Lung (tissue), 12 donors: ENCODE results near the gene KYNU. TPM values are rescaled to one million over a fixed set of nuclear protein-coding genes. Genes with fewer than 3 reads are reported as not detected.
"Not testable (repeated sequence)": the region's sequence is repeated elsewhere in the genome, so short reads cannot be mapped to it uniquely, and the experiment has no call there.

Experiments
- ATAC-seq: fragments of 200-7000 bp; cut with Tn5 transposase; one replicate; pipeline ENCODE4 v1.9.1; 2020; ENCODE audit warnings: moderate number of reproducible peaks; ENCODE audit not compliant: insufficient read depth, low FRiP score
- DNase-seq, 3 donors: peaks; one replicate each; pipeline ENCODE4 v3.0.0-alpha.2; 2013 to 2017
- H3K27ac ChIP-seq, 2 donors: one replicate each; pipeline ENCODE4 v1.5.1; 2013; ENCODE audit warnings: mild to moderate bottlenecking in 2 of 2, moderate library complexity in 2 of 2, control low read depth in 1 of 2, inconsistent platforms in 1 of 2, low read depth in 1 of 2, low read length in 1 of 2
- H3K27me3 ChIP-seq, 3 donors: one replicate each; pipeline ENCODE4 v1.5.1; 2013; ENCODE audit warnings: low read length in 2 of 3; ENCODE audit not compliant: control insufficient read depth in 3 of 3, insufficient read depth in 3 of 3
- H3K36me3 ChIP-seq, 4 donors: one replicate each; pipeline ENCODE4 v1.5.1; 2013; ENCODE audit warnings: low read length in 4 of 4, mild to moderate bottlenecking in 1 of 4, moderate library complexity in 1 of 4; ENCODE audit not compliant: control insufficient read depth in 4 of 4, insufficient read depth in 4 of 4
- H3K4me1 ChIP-seq, 5 donors: one replicate each; pipeline ENCODE4 v1.5.1; 2013; ENCODE audit warnings: low read length in 5 of 5, mild to moderate bottlenecking in 2 of 5, moderate library complexity in 1 of 5; ENCODE audit not compliant: control insufficient read depth in 5 of 5, insufficient read depth in 5 of 5
- H3K4me3 ChIP-seq: one replicate; pipeline ENCODE4 v1.5.1; 2013; ENCODE audit warnings: mild to moderate bottlenecking, control low read depth, moderate library complexity
- H3K9ac ChIP-seq, 2 donors: one replicate each; pipeline ENCODE4 v1.5.1; 2013; ENCODE audit warnings: low read length in 2 of 2, control low read depth in 1 of 2; ENCODE audit not compliant: insufficient read depth in 1 of 2
- H3K9me3 ChIP-seq, 4 donors: one replicate each; pipeline ENCODE4 v1.5.1; 2013; ENCODE audit warnings: low read length in 3 of 4, mild to moderate bottlenecking in 1 of 4, moderate library complexity in 1 of 4; ENCODE audit not compliant: control insufficient read depth in 4 of 4, insufficient read depth in 3 of 4
- CTCF ChIP-seq: IDR thresholded peaks from 2 replicates; pipeline ENCODE4 v1.5.1; 2012; ENCODE audit warnings: mild to moderate bottlenecking; ENCODE audit errors: control extremely low read depth, extremely low read depth
- WGBS, 2 donors: extraction: QIAGEN DNeasy Blood & Tissue Kit; methylation state at CpG; one replicate each; pipeline ENCODE4 v1.1.7; 2013; 5-methylcytosine and 5-hydroxymethylcytosine counted together
- polyA plus RNA-seq, 2 donors: library from polyadenylated mRNA; stranded (reverse); fragments of 200-250 nt; gene quantifications; one replicate each; pipeline ENCODE4 v1.2.1, GENCODE V29; 2013
- total RNA-seq, 2 donors: library from RNA; depleted of rRNA in 1 of 2; stranded (reverse); fragments of >200 nt in 1 of 2; gene quantifications; one replicate each; pipeline ENCODE4 v1.2.1, GENCODE V29; 2014 to 2021
- donor health status: control.
- donor health status: control.
- donor health status: Bipolar disorder and iron deficiency.
- donor health status: healthy.
- donor health status: DM: yes; HTN: yes; CAD: no.

Gene KYNU
- total and polyA plus RNA-seq, 4 donors = 6.4 to 33.9 (median 17.1) TPM

GRCh38 chr2:143070704-143071103, 193.2 kb downstream of the KYNU start:
- peaks cover 0 to 1% (median under 1%) of the 10 kb centered on the region in 4 donors for H3K9me3 ChIP-seq
- H3K4me3 ChIP-seq = no peak overlapping the region
- no peak overlapping the region for H3K27ac ChIP-seq
- no peaks in the 10 kb centered on the region for H3K36me3 ChIP-seq
- no peaks in the 10 kb centered on the region for H3K27me3 ChIP-seq
- ATAC-seq (no peak), DNase-seq (no peak)
- no peak for TF ChIP-seq CTCF
- WGBS, 2 donors = 33 to 63% methylated on average over 1 of the region's 1 CpG
- no peaks in the 10 kb centered on the region for H3K4me1 ChIP-seq
- H3K9ac ChIP-seq = no peak overlapping the region

- ATAC-seq = no peak
- DNase-seq = no peak
- H3K27me3 ChIP-seq = no peaks in the 10 kb centered on the region
These were observed 193.9 kb downstream of the KYNU start for GRCh38 chr2:143071185-143071876.

GRCh38 chr2:143074913-143075312, 197.4 kb downstream of the KYNU start:
- H3K9me3 ChIP-seq, H3K27ac ChIP-seq, DNase-seq, H3K36me3 ChIP-seq, H3K4me3 ChIP-seq, ATAC-seq, H3K9ac ChIP-seq, H3K4me1 ChIP-seq, H3K27me3 ChIP-seq: not testable (repeated sequence)
- WGBS, 2 donors = 91 to 94% methylated on average over 2 of the region's 2 CpGs

More at GRCh38 chr2:143071185-143071876, 193.9 kb downstream of the KYNU start:
- no peak for TF ChIP-seq CTCF
- no peak overlapping the region for H3K9ac ChIP-seq
- H3K4me1 ChIP-seq = no peaks in the 10 kb centered on the region
- no peaks in the 10 kb centered on the region for H3K36me3 ChIP-seq
- H3K4me3 ChIP-seq = no peak overlapping the region
- no peak overlapping the region for H3K27ac ChIP-seq
- H3K9me3 ChIP-seq = peaks cover 0 to 7% (median 2%) of the 10 kb centered on the region in 4 donors
- 87 to 90% methylated on average over 4 of the region's 4 CpGs for WGBS, 2 donors

- Histone ChIP-seq H3K36me3 (no peaks in the 10 kb centered on the region), H3K4me1 (no peaks in the 10 kb centered on the region), H3K9ac (no peak overlapping the region), H3K9me3 (peaks cover 0 to 7% (median 2%) of the 10 kb centered on the region in 4 donors), H3K4me3 (no peak overlapping the region), H3K27ac (no peak overlapping the region), H3K27me3 (no peaks in the 10 kb centered on the region)
- no peak for DNase-seq
- TF ChIP-seq CTCF = no peak
- ATAC-seq = no peak
- 95 to 98% methylated on average over 1 of the region's 1 CpG for WGBS, 2 donors
These were observed 198.2 kb downstream of the KYNU start for GRCh38 chr2:143075711-143076110.
